Caco-2 (cell line): ENCODE results near the gene NUDCD2. TPM values are rescaled to one million over a fixed set of nuclear protein-coding genes. Genes with fewer than 3 reads are reported as not detected.
A peak's percentile ranks its signal among the peaks of the same experiment; 100 is the strongest.

ENCODE experiments used
- Bru-seq: library from RNA; stranded (reverse); fragments of 400-500 nt; gene quantifications from one replicate; lab custom pipeline; 2021; lab: Mats Ljungman, UMichigan
- BruChase-seq, 2 experiments: library from RNA; stranded (reverse); fragments of 400-500 nt; gene quantifications; one replicate each; lab custom pipeline; 2021; lab: Mats Ljungman, UMichigan
- BruUV-seq: library from RNA; stranded (reverse); fragments of 400-500 nt; replicated peaks from 2 replicates; lab custom pipeline; 2021; lab: Mats Ljungman, UMichigan
- CTCF ChIA-PET: fragments of 300-600 bp; sonication (Branson Sonifier 250); formaldehyde crosslinking; loops from one replicate; lab custom pipeline; 2022; ENCODE audit warnings: antibody characterized with exemption; lab: Charles Lee
- POLR2A ChIA-PET: fragments of 300-600 bp; sonication (Branson Sonifier 250); formaldehyde crosslinking; loops from one replicate; lab custom pipeline; 2022; ENCODE audit warnings: antibody characterized with exemption; lab: Charles Lee
- DNase-seq, 2 experiments: peaks; one replicate each; pipeline versions ENCODE4 v3.0.0 to v3.0.0-alpha.2; 2020 to 2022
- H3K27me3 ChIP-seq: replicated peaks from 2 replicates; pipeline ENCODE4 v1.6.0; 2011; ENCODE audit warnings: low read length; ENCODE audit not compliant: control insufficient read depth, insufficient read depth
- H3K36me3 ChIP-seq: 2 replicates; pipeline ENCODE4 v1.5.1; 2011; ENCODE audit warnings: low read length; ENCODE audit not compliant: control insufficient read depth, insufficient read depth
- H3K4me1 ChIP-seq: fragments of 250-450 bp; sonication (Bioruptor Pico); 2 replicates; pipeline ENCODE4 v1.5.1; 2020; ENCODE audit warnings: mild to moderate bottlenecking
- H3K4me3 ChIP-seq: 2 replicates; pipeline ENCODE4 v1.5.1; 2011; ENCODE audit warnings: low read depth, mild to moderate bottlenecking, control low read depth, low read length
- H3K9me3 ChIP-seq: fragments of 250-450 bp; sonication (Bioruptor Pico); 2 replicates; pipeline ENCODE4 v1.5.1; 2020; ENCODE audit warnings: mild to moderate bottlenecking, moderate library complexity
- H3K27ac Mint-ChIP-seq: one replicate; pipeline ENCODE4 v1.8.0; 2022; ENCODE audit warnings: mixed read lengths; ENCODE audit not compliant: unreplicated experiment
- H3K27me3 Mint-ChIP-seq: one replicate; pipeline ENCODE4 v1.8.0; 2022; ENCODE audit warnings: mixed read lengths; ENCODE audit not compliant: insufficient read depth, unreplicated experiment
- H3K36me3 Mint-ChIP-seq: one replicate; pipeline ENCODE4 v1.8.0; 2022; ENCODE audit warnings: mild to moderate bottlenecking, mixed read lengths; ENCODE audit not compliant: insufficient read depth, unreplicated experiment
- H3K4me1 Mint-ChIP-seq: one replicate; pipeline ENCODE4 v1.8.0; 2022; ENCODE audit warnings: low read depth, mixed read lengths; ENCODE audit not compliant: unreplicated experiment
- H3K4me3 Mint-ChIP-seq: one replicate; pipeline ENCODE4 v1.8.0; 2022; ENCODE audit warnings: mild to moderate bottlenecking, moderate library complexity, mixed read lengths; ENCODE audit not compliant: unreplicated experiment
- H3K9me3 Mint-ChIP-seq: one replicate; pipeline ENCODE4 v1.8.0; 2022; ENCODE audit warnings: mixed read lengths; ENCODE audit not compliant: unreplicated experiment
- intact Hi-C: fragments of 100-400 bp; cut with micrococcal nuclease; formaldehyde crosslinking; loops from one replicate; pipeline ENCODE4 v1.10.0; 2022; ENCODE audit not compliant: unreplicated experiment
- long read RNA-seq: library from polyadenylated mRNA; stranded (forward); transcript quantifications from one replicate; pipeline ENCODE4 v2.0.0, GENCODE V29; 2022
- total RNA-seq: library from RNA; stranded (reverse); gene quantifications from 2 replicates; pipeline ENCODE4 v1.2.3, GENCODE V29; 2022
- TF ChIP-seq, protein P1 (sequence below), 2 experiments: fragments of 200-600 bp in 1 of 2; IDR thresholded peaks; 1 replicate in 1 of 2; 2 replicates in 1 of 2; pipeline versions ENCODE4 v1.5.1 to v1.8.0; 2011 to 2022; ENCODE audit warnings: antibody characterized with exemption in 1 of 2, control low read depth in 1 of 2, inconsistent platforms in 1 of 2, low read depth in 1 of 2, low read length in 1 of 2, mild to moderate bottlenecking in 1 of 2, moderate library complexity in 1 of 2; ENCODE audit not compliant: insufficient read depth in 1 of 2, severe bottlenecking in 1 of 2, unreplicated experiment in 1 of 2

Gene NUDCD2, protein sequence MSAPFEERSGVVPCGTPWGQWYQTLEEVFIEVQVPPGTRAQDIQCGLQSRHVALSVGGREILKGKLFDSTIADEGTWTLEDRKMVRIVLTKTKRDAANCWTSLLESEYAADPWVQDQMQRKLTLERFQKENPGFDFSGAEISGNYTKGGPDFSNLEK
- total RNA-seq (50.0 and 50.9 TPM in 2 replicates), Bru-seq, nascent RNA (percentile 74 among the genes with signal in this experiment), BruChase-seq, experiment 1, labeled RNA remaining after a 2-hour chase (percentile 76 among the genes with signal in this experiment), BruChase-seq, experiment 2, labeled RNA remaining after a 6-hour chase (percentile 83 among the genes with signal in this experiment)
- long read RNA-seq, full-length matches to known transcripts: 106 of 149 reads
- long read RNA-seq, partial matches to known transcripts: 2 of 149 reads
- long read RNA-seq, other reads (novel, unspliced or antisense): 41 of 149 reads

DNA sequence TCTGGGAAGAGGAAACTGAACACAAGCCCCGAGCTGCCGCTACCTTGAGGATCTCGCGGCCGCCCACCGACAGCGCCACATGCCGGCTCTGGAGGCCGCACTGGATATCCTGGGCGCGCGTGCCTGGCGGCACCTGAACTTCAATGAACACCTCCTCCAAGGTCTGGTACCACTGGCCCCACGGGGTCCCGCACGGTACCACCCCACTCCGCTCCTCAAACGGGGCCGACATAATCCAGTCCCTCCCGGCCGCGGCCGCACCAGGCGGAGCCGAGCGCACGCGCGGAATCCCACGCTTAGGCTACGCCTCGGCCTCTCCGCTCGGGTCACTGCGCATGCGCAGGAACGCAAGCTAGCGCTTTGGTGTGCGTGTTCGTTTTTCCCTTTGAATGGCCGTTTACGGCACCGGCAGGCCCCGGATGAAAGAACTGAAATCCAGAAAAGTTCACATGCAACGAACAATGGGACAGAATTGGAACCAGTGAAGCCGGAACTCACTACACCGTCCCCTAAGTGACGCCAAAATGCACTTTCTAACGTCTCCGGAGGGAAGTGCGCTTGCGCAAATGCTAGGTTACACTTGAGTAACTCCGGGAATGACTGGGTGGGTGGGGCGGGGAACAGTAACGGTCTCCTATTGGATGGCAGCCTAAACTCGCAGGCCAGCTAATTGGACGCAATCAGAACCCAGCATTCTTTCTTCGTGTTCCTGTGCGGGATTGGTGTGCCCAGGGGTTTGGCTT, at the start of gene NUDCD2:
NUDCD2 (minus strand) TSS at position 284 of the 743 bp plus-strand sequence; CDS start at position 232, 52 bp downstream.
- Mint-ChIP-seq H3K36me3 (peaks cover 55% of the 10 kb centered on the region), H3K9me3 (no peaks in the 10 kb centered on the region), H3K27me3 (no peaks in the 10 kb centered on the region), H3K4me1 (no peaks in the 10 kb centered on the region), H3K27ac (peak within 1 kb of the TSS; percentile 100), H3K4me3 (peak within 1 kb of the TSS; percentile 81)
- peak; percentile 95 to 98 for DNase-seq
- intact Hi-C loops: loop anchor here (1.0 kb wide), 3 partner anchors 11 to 45 kb away; partner anchors contain the start of genes CCNG1 and MAT2B
- Histone ChIP-seq H3K4me3 (peak within 1 kb of the TSS; percentile 84), H3K27me3 (no peaks in the 10 kb centered on the region), H3K9me3 (no peaks in the 10 kb centered on the region), H3K36me3 (no peaks in the 10 kb centered on the region; the same call in 1 of the 2 replicates), H3K4me1 (peaks cover 8% of the 10 kb centered on the region; the same call in 1 of the 2 replicates)
- CTCF ChIA-PET: interaction anchor here (0.6 to 2.4 kb wide), 5 partner anchors 22 to 104 kb away, joined by 3 to 9 read pairs (median 4); partner anchors contain the start of genes CCNG1 and MAT2B
- POLR2A ChIA-PET: interaction anchor here (0.6 to 4.4 kb wide), 12 partner anchors 17 to 1160 kb away, joined by 3 to 120 read pairs (median 6); partner anchors contain the start of genes CCNG1 and MAT2B
- BruUV-seq: no TSS peak
- TF ChIP-seq, protein P1, sequence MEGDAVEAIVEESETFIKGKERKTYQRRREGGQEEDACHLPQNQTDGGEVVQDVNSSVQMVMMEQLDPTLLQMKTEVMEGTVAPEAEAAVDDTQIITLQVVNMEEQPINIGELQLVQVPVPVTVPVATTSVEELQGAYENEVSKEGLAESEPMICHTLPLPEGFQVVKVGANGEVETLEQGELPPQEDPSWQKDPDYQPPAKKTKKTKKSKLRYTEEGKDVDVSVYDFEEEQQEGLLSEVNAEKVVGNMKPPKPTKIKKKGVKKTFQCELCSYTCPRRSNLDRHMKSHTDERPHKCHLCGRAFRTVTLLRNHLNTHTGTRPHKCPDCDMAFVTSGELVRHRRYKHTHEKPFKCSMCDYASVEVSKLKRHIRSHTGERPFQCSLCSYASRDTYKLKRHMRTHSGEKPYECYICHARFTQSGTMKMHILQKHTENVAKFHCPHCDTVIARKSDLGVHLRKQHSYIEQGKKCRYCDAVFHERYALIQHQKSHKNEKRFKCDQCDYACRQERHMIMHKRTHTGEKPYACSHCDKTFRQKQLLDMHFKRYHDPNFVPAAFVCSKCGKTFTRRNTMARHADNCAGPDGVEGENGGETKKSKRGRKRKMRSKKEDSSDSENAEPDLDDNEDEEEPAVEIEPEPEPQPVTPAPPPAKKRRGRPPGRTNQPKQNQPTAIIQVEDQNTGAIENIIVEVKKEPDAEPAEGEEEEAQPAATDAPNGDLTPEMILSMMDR (IDR thresholded peaks at IDR 0.05; ENCODE audit: insufficient read depth in 1 of 2, low read depth in 1 of 2, low read length in 1 of 2, severe bottlenecking in 1 of 2, unreplicated experiment in 1 of 2): peak in 1 of 2 experiments; percentile 40

DNA sequence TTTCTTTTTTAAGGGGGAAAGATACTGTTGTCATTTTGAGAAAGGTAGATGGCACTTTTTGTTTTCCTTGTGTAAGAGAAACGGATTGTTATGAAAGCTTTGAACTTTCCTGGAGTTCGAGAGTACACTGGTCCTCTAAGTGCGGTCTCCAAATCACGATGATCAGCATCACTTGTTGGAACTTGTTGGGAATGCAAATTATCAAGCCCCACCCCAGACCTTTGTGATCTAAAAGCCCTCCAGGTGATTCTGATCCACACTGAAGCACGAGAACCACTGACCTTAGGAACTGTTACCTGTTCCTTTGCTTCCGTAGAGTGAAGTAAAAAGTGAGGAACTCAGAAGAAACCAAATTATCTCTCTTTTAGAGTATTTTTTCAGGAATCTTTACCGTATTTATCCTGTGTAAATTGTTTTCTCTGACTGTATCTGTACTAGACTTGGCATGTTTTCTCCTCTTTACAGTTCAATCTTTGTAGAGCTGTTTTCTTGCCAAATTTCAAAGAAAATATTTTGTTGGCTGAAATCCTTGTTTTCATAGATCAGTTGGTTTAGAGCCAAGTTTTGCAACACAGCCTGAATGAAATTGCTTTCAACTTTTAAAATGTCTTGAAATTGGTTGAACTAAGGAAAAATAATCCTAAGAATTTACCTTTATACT, 49.5 kb upstream of the NUDCD2 start:
- peaks cover 23% of the 10 kb centered on the region for H3K36me3 Mint-ChIP-seq
- peaks cover 8% of the 10 kb centered on the region for H3K4me1 Mint-ChIP-seq
- H3K4me3 Mint-ChIP-seq: peak overlapping the region; percentile 33
- Histone ChIP-seq H3K9me3 (no peaks in the 10 kb centered on the region), H3K36me3 (no peaks in the 10 kb centered on the region), H3K4me3 (no peak overlapping the region), H3K4me1 (peaks cover 25% of the 10 kb centered on the region), H3K27me3 (no peaks in the 10 kb centered on the region)
- CTCF ChIA-PET: no interaction called here
- H3K27me3 Mint-ChIP-seq: no peaks in the 10 kb centered on the region
- intact Hi-C loops: no loop called here
- TF ChIP-seq, protein P1 (IDR thresholded peaks at IDR 0.05; ENCODE audit: insufficient read depth in 1 of 2, low read depth in 1 of 2, low read length in 1 of 2, severe bottlenecking in 1 of 2, unreplicated experiment in 1 of 2): no peak
- no peak overlapping the region for H3K27ac Mint-ChIP-seq
- BruUV-seq: no TSS peak
- POLR2A ChIA-PET: interaction anchor here (0.6 kb wide), 1 partner anchor 17 kb away, joined by 4 read pairs; no protein-coding TSS in a partner anchor
- H3K9me3 Mint-ChIP-seq: no peaks in the 10 kb centered on the region
- peak; percentile 36 to 68 for DNase-seq
